ENCODE data around the gene CORIN. TPM values are rescaled to one million over a fixed set of nuclear protein-coding genes. Genes with fewer than 3 reads are reported as not detected.

The CORIN gene
- total and polyA plus RNA-seq, 4 donors, result 0.15 to 9.1 (median 1.0) TPM

DNA sequence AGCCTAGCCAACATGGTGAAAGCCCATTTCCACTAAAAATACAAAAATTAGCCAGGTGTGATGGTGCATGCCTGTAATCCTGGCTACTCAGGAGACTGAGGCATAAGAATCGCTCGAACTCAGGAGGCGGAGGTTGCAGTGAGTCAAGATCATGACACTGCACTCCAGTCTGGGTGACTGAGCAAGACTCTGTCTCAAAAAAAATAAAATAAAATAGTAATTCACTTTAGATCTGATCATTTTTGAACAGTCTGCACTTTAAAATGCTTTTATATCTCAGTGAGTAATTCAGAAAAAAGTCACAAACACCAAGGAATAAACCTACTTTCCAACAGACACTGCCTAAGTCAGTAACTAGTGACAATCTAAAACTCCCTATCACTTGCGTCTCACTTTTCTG is 25.6 kb upstream of the CORIN start:
- Histone ChIP-seq H3K4me3 (no peak overlapping the region), H3K36me3 (ENCODE audit: control insufficient read depth in 4 of 4, insufficient read depth in 4 of 4, low read length in 4 of 4) (peaks cover 3 to 12% (median 4%) of the 10 kb centered on the region in 4 donors), H3K27ac (ENCODE audit: low read depth in 1 of 2, low read length in 1 of 2) (no peak overlapping the region), H3K9ac (ENCODE audit: insufficient read depth in 1 of 2, low read length in 2 of 2) (no peak overlapping the region), H3K4me1 (ENCODE audit: control insufficient read depth in 5 of 5, insufficient read depth in 5 of 5, low read length in 5 of 5) (no peaks in the 10 kb centered on the region), H3K9me3 (ENCODE audit: control insufficient read depth in 4 of 4, insufficient read depth in 3 of 4, low read length in 3 of 4) (no peaks in the 10 kb centered on the region), H3K27me3 (ENCODE audit: control insufficient read depth in 3 of 3, insufficient read depth in 3 of 3, low read length in 2 of 3) (no peaks in the 10 kb centered on the region)
- WGBS, 2 donors, result 73 to 86% methylated on average over 4 of the region's 4 CpGs
- ATAC-seq (ENCODE audit: insufficient read depth, low FRiP score) (no peak), DNase-seq (no peak)
- TF ChIP-seq, protein P1, sequence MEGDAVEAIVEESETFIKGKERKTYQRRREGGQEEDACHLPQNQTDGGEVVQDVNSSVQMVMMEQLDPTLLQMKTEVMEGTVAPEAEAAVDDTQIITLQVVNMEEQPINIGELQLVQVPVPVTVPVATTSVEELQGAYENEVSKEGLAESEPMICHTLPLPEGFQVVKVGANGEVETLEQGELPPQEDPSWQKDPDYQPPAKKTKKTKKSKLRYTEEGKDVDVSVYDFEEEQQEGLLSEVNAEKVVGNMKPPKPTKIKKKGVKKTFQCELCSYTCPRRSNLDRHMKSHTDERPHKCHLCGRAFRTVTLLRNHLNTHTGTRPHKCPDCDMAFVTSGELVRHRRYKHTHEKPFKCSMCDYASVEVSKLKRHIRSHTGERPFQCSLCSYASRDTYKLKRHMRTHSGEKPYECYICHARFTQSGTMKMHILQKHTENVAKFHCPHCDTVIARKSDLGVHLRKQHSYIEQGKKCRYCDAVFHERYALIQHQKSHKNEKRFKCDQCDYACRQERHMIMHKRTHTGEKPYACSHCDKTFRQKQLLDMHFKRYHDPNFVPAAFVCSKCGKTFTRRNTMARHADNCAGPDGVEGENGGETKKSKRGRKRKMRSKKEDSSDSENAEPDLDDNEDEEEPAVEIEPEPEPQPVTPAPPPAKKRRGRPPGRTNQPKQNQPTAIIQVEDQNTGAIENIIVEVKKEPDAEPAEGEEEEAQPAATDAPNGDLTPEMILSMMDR (IDR thresholded peaks at IDR 0.05; ENCODE audit: control extremely low read depth, extremely low read depth), result no peak

GRCh38 chr4:47862297-47862696 is 24.4 kb upstream of the CORIN start:
- no peaks in the 10 kb centered on the region for H3K9me3 ChIP-seq (ENCODE audit: control insufficient read depth in 4 of 4, insufficient read depth in 3 of 4, low read length in 3 of 4)
- no peak overlapping the region for H3K4me3 ChIP-seq
- no peaks in the 10 kb centered on the region for H3K27me3 ChIP-seq (ENCODE audit: control insufficient read depth in 3 of 3, insufficient read depth in 3 of 3, low read length in 2 of 3)
- TF ChIP-seq, protein P1 (IDR thresholded peaks at IDR 0.05; ENCODE audit: control extremely low read depth, extremely low read depth), result no peak
- peaks cover 3 to 12% (median 5%) of the 10 kb centered on the region in 4 donors for H3K36me3 ChIP-seq (ENCODE audit: control insufficient read depth in 4 of 4, insufficient read depth in 4 of 4, low read length in 4 of 4)
- no peak overlapping the region for H3K9ac ChIP-seq (ENCODE audit: insufficient read depth in 1 of 2, low read length in 2 of 2)
- H3K27ac ChIP-seq (ENCODE audit: low read depth in 1 of 2, low read length in 1 of 2), result no peak overlapping the region
- DNase-seq, result no peak
- H3K4me1 ChIP-seq (ENCODE audit: control insufficient read depth in 5 of 5, insufficient read depth in 5 of 5, low read length in 5 of 5), result no peaks in the 10 kb centered on the region
- ATAC-seq (ENCODE audit: insufficient read depth, low FRiP score), result no peak
- 95 to 98% methylated on average over 3 of the region's 3 CpGs for WGBS, 2 donors

DNA sequence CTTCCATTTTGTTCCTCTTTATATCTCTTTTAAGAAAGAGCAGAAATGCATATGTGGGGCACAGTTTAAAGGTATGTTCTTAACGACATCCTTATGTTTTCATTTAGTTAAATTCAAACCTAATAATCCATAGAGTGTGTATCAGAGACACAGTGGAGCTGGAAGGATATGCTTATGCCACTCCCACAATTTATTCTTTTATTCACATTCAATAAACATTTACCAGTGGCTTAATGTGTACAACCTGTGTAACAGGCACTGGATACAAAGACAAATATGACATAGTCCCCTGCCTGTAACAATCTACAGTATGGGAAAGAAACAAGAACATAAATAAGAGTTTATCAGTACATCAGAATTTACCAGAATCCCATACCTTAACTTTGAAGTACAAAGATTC is 22.4 kb upstream of the CORIN start:
- 94 to 98% methylated on average over 1 of the region's 1 CpG for WGBS, 2 donors
- no peaks in the 10 kb centered on the region for H3K27me3 ChIP-seq (ENCODE audit: control insufficient read depth in 3 of 3, insufficient read depth in 3 of 3, low read length in 2 of 3)
- no peak for ATAC-seq (ENCODE audit: insufficient read depth, low FRiP score)

More for the DNA sequence above, 22.4 kb upstream of the CORIN start:
- TF ChIP-seq, protein P1 (IDR thresholded peaks at IDR 0.05; ENCODE audit: control extremely low read depth, extremely low read depth), result no peak
- Histone ChIP-seq H3K27ac (ENCODE audit: low read depth in 1 of 2, low read length in 1 of 2) (no peak overlapping the region), H3K36me3 (ENCODE audit: control insufficient read depth in 4 of 4, insufficient read depth in 4 of 4, low read length in 4 of 4) (peaks cover 2 to 10% (median 6%) of the 10 kb centered on the region in 4 donors), H3K4me3 (no peak overlapping the region), H3K9ac (ENCODE audit: insufficient read depth in 1 of 2, low read length in 2 of 2) (no peak overlapping the region), H3K4me1 (ENCODE audit: control insufficient read depth in 5 of 5, insufficient read depth in 5 of 5, low read length in 5 of 5) (no peaks in the 10 kb centered on the region), H3K9me3 (ENCODE audit: control insufficient read depth in 4 of 4, insufficient read depth in 3 of 4, low read length in 3 of 4) (no peaks in the 10 kb centered on the region)
- no peak for DNase-seq

Data from lung (tissue), 12 donors.